Keratinocyte (primary cell): ENCODE measurements around the gene PTRH2.
"Not testable (repeated sequence)": the region's sequence is repeated elsewhere in the genome, so short reads cannot be mapped to it uniquely, and the experiment has no call there.

Source experiments
- CTCF ChIP-seq, 3 experiments: IDR thresholded peaks in 1 of 3; conservative IDR thresholded peaks in 1 of 3; optimal IDR thresholded peaks in 1 of 3; 2 replicates in 2 of 3; 3 replicates in 1 of 3; pipeline versions ENCODE3 to v1.5.1; 2011; ENCODE audit warnings: low read length in 3 of 3, mild to moderate bottlenecking in 3 of 3, moderate library complexity in 2 of 3, control low read depth in 1 of 3, inconsistent platforms in 1 of 3; ENCODE audit not compliant: insufficient read depth in 2 of 3; ENCODE audit errors: extremely low read depth in 1 of 3
- EZH2 ChIP-seq: IDR thresholded peaks from one replicate; pipeline ENCODE4 v1.6.1; 2012; ENCODE audit warnings: inconsistent platforms, mild to moderate bottlenecking, low read length, moderate library complexity

DNA sequence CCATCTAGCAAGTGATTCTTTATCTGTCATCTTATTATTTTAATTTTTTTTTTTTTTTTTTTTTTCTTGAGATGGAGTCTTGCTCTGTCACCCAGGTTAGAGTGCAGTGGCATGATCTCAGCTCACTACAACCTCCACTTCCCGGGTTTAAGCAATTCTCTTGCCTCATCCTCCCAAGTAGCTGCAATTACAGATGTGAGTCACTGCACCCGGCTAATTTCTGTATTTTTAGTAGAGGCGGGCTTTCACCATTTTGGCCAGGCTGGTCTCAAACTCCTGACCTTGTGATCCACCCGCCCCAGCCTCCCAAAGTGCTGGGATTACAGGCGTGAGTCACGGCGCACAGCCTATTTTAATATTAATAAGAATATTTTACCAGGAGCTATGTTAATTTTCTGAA lies 50.6 kb downstream of the PTRH2 start:
- not testable (repeated sequence) for TF ChIP-seq CTCF (optimal IDR thresholded peaks at IDR 0.05 in 1 of 3, IDR thresholded peaks at IDR 0.05 in 1 of 3, conservative IDR thresholded peaks at IDR 0.05 in 1 of 3; ENCODE audit: extremely low read depth in 1 of 3, insufficient read depth in 2 of 3, low read length in 3 of 3); EZH2
